KG1 (cell line): ENCODE results near the gene PSMC4.

ENCODE experiments used
- DNase-seq: peaks from one replicate; lab custom pipeline; 2025; lab: John Stamatoyannopoulos, UW

PSMC4 gene

GRCh38 chr19:39970675-39971379 lies at the start of gene PSMC4:
TSS of gene PSMC4 (plus strand) at chr19:39971165. CDS start at chr19:39971203, 38 bp downstream.
- peak; percentile 91 for DNase-seq

- DNase-seq: no peak
Observed at GRCh38 chr19:39923862-39924261, 47.1 kb upstream of the PSMC4 start.

- no peak for DNase-seq
Observed at GRCh38 chr19:39924389-39924788, 46.6 kb upstream of the PSMC4 start.

GRCh38 chr19:39924952-39925351 lies 46.0 kb upstream of the PSMC4 start:
- no peak for DNase-seq

- DNase-seq: no peak
Observed at GRCh38 chr19:39926170-39926760, 44.7 kb upstream of the PSMC4 start.

GRCh38 chr19:39927076-39927475 lies 43.9 kb upstream of the PSMC4 start:
- no peak for DNase-seq

- no peak for DNase-seq
Observed at GRCh38 chr19:39927524-39928356, 43.2 kb upstream of the PSMC4 start.

GRCh38 chr19:39928357-39928725 lies 42.6 kb upstream of the PSMC4 start:
- DNase-seq: no peak

- no peak for DNase-seq
Observed at GRCh38 chr19:39929750-39930149, 41.2 kb upstream of the PSMC4 start.

GRCh38 chr19:39934584-39935363 lies 36.2 kb upstream of the PSMC4 start, which contains the start of gene FCGBP:
TSS of gene FCGBP (minus strand) at chr19:39934634.
- DNase-seq: no peak

GRCh38 chr19:39935364-39935661 lies 35.7 kb upstream of the PSMC4 start:
- no peak for DNase-seq

GRCh38 chr19:39936020-39936419 lies 34.9 kb upstream of the PSMC4 start:
- no peak for DNase-seq

GRCh38 chr19:39936622-39937021 lies 34.3 kb upstream of the PSMC4 start:
- DNase-seq: no peak

- no peak for DNase-seq
Observed at GRCh38 chr19:39937094-39937720, 33.8 kb upstream of the PSMC4 start.

GRCh38 chr19:39937787-39938186 lies 33.2 kb upstream of the PSMC4 start:
- DNase-seq: no peak

- no peak for DNase-seq
Observed at GRCh38 chr19:39939556-39939955, 31.4 kb upstream of the PSMC4 start.

- no peak for DNase-seq
Observed at GRCh38 chr19:39940221-39940833, 30.6 kb upstream of the PSMC4 start.

- DNase-seq: no peak
Observed at GRCh38 chr19:39941151-39941550, 29.8 kb upstream of the PSMC4 start.

- peak; percentile 13 for DNase-seq
Observed at GRCh38 chr19:39941615-39942365, 29.2 kb upstream of the PSMC4 start.

GRCh38 chr19:39942366-39942730 lies 28.6 kb upstream of the PSMC4 start:
- DNase-seq: no peak

GRCh38 chr19:39943586-39943985 lies 27.4 kb upstream of the PSMC4 start:
- no peak for DNase-seq
